22Rv1 (cell line): ENCODE measurements around the gene IGFL4.

Experiments used
- CTCF ChIP-seq: fragments of 450-650 bp; IDR thresholded peaks from 2 replicates; pipeline ENCODE4 v1.5.1; 2017; ENCODE audit warnings: mild to moderate bottlenecking
- ZFX ChIP-seq: fragments of 450-650 bp; IDR thresholded peaks from 2 replicates; pipeline ENCODE4 v1.6.1; 2017; ENCODE audit warnings: antibody characterized with exemption, borderline replicate concordance

- no peak for TF ChIP-seq CTCF
- TF ChIP-seq ZFX, result no peak
Measured at GRCh38 chr19:46035546-46035945, 5.3 kb downstream of the IGFL4 start.
